H9 (cell line): Measurements from ENCODE around the gene CCDC187. TPM values are rescaled to one million over a fixed set of nuclear protein-coding genes. Genes with fewer than 3 reads are reported as not detected.

Experiments
- DNase-seq: peaks from one replicate; pipeline ENCODE4 v3.0.0-alpha.2; 2017
- H2AFZ ChIP-seq: one replicate; pipeline ENCODE4 v1.6.1; 2013; ENCODE audit warnings: mild to moderate bottlenecking, low read length, control low read depth, moderate library complexity
- H2AK5ac ChIP-seq: 2 replicates; pipeline ENCODE4 v1.6.1; 2013; ENCODE audit warnings: low read length, control low read depth, mixed read lengths; ENCODE audit not compliant: insufficient read length
- H2BK120ac ChIP-seq: one replicate; pipeline ENCODE4 v1.6.1; 2013; ENCODE audit warnings: low read depth, mild to moderate bottlenecking, low read length, control low read depth, inconsistent platforms; ENCODE audit not compliant: poor library complexity, severe bottlenecking
- H2BK12ac ChIP-seq: 2 replicates; pipeline ENCODE4 v1.6.1; 2013; ENCODE audit warnings: low read length, control low read depth, mixed read lengths, low read depth; ENCODE audit not compliant: insufficient read length
- H2BK15ac ChIP-seq: 2 replicates; pipeline ENCODE4 v1.6.1; 2013; ENCODE audit warnings: low read depth, low read length, control low read depth
- H2BK20ac ChIP-seq: one replicate; pipeline ENCODE4 v1.6.1; 2013; ENCODE audit warnings: low read depth, mild to moderate bottlenecking, low read length, control low read depth, inconsistent platforms; ENCODE audit not compliant: poor library complexity, severe bottlenecking
- H2BK5ac ChIP-seq: 2 replicates; pipeline ENCODE4 v1.6.1; 2013; ENCODE audit warnings: low read length, control low read depth, mixed read lengths; ENCODE audit not compliant: insufficient read length
- H3K14ac ChIP-seq: 2 replicates; pipeline ENCODE4 v1.6.1; 2013; ENCODE audit warnings: low read length, control low read depth; ENCODE audit not compliant: insufficient read depth
- H3K18ac ChIP-seq: 2 replicates; pipeline ENCODE4 v1.6.1; 2013; ENCODE audit warnings: low read depth, mild to moderate bottlenecking, mixed read lengths, low read length, control low read depth; ENCODE audit not compliant: insufficient read length
- H3K23ac ChIP-seq: 2 replicates; pipeline ENCODE4 v1.6.1; 2013; ENCODE audit warnings: low read length, control low read depth, mixed read lengths, low read depth; ENCODE audit not compliant: insufficient read length
- H3K23me2 ChIP-seq: 2 replicates; pipeline ENCODE4 v1.6.1; 2013; ENCODE audit warnings: low read depth, mild to moderate bottlenecking, mixed read lengths, low read length, control low read depth; ENCODE audit not compliant: insufficient read length, poor library complexity, severe bottlenecking
- H3K27ac ChIP-seq: 2 replicates; pipeline ENCODE4 v1.5.1; 2013; ENCODE audit warnings: low read length, control low read depth, mixed read lengths, low read depth; ENCODE audit not compliant: insufficient read length
- H3K27me3 ChIP-seq: 2 replicates; pipeline ENCODE4 v1.6.1; 2013; ENCODE audit warnings: low read length, control low read depth, inconsistent platforms; ENCODE audit not compliant: insufficient read depth
- H3K4ac ChIP-seq: 2 replicates; pipeline ENCODE4 v1.6.1; 2013; ENCODE audit warnings: low read depth, mild to moderate bottlenecking, control low read depth, inconsistent platforms, low read length, moderate library complexity
- H3K4me1 ChIP-seq: 2 replicates; pipeline ENCODE4 v1.6.1; 2013; ENCODE audit warnings: low read length, control low read depth, inconsistent platforms; ENCODE audit not compliant: insufficient read depth
- H3K4me2 ChIP-seq: 2 replicates; pipeline ENCODE4 v1.6.1; 2013; ENCODE audit warnings: low read length, control low read depth, mixed read lengths; ENCODE audit not compliant: insufficient read length, insufficient read depth
- H3K56ac ChIP-seq: 2 replicates; pipeline ENCODE4 v1.6.1; 2013; ENCODE audit warnings: low read depth, mild to moderate bottlenecking, mixed read lengths, low read length, control low read depth; ENCODE audit not compliant: insufficient read length
- H3K79me1 ChIP-seq: 2 replicates; pipeline ENCODE4 v1.6.1; 2013; ENCODE audit warnings: low read depth, mild to moderate bottlenecking, moderate library complexity, low read length, control low read depth, inconsistent platforms; ENCODE audit not compliant: insufficient read depth, poor library complexity, severe bottlenecking
- H3K79me2 ChIP-seq: 2 replicates; pipeline ENCODE4 v1.6.1; 2013; ENCODE audit warnings: low read length, control low read depth, inconsistent platforms; ENCODE audit not compliant: insufficient read depth
- H3K9ac ChIP-seq: 2 replicates; pipeline ENCODE4 v1.6.1; 2013; ENCODE audit warnings: low read length, control low read depth, mixed read lengths; ENCODE audit not compliant: insufficient read length; ENCODE audit errors: extremely low read depth
- H3K9me3 ChIP-seq: one replicate; pipeline ENCODE4 v1.6.1; 2013; ENCODE audit warnings: low read depth, low read length, inconsistent platforms; ENCODE audit not compliant: control insufficient read depth
- H3T11ph ChIP-seq: one replicate; pipeline ENCODE4 v1.6.1; 2013; ENCODE audit warnings: mild to moderate bottlenecking, low read length, control low read depth, inconsistent platforms
- H4K20me1 ChIP-seq: one replicate; pipeline ENCODE4 v1.6.1; 2013; ENCODE audit not compliant: control insufficient read depth, insufficient read length, insufficient read depth
- H4K5ac ChIP-seq: 2 replicates; pipeline ENCODE4 v1.6.1; 2013; ENCODE audit warnings: low read depth, mild to moderate bottlenecking, mixed read lengths, low read length, control low read depth; ENCODE audit not compliant: insufficient read length
- H4K8ac ChIP-seq: replicated peaks from 2 replicates; pipeline ENCODE4 v1.6.1; 2013; ENCODE audit warnings: low read length, control low read depth, mixed read lengths, low read depth; ENCODE audit not compliant: insufficient read length
- H4K91ac ChIP-seq: 2 replicates; pipeline ENCODE4 v1.6.1; 2013; ENCODE audit warnings: low read depth, mild to moderate bottlenecking, moderate library complexity, mixed read lengths, low read length, control low read depth; ENCODE audit not compliant: insufficient read length
- H3K27ac Mint-ChIP-seq, 3 experiments: 2 replicates in 2 of 3; 3 replicates in 1 of 3; pipeline ENCODE4 v1.8.0; 2020 to 2021; ENCODE audit warnings: mixed read lengths in 3 of 3, mild to moderate bottlenecking in 1 of 3, moderate library complexity in 1 of 3
- H3K27me3 Mint-ChIP-seq: 2 replicates; pipeline ENCODE4 v1.8.0; 2021; ENCODE audit warnings: low read depth, mild to moderate bottlenecking, moderate library complexity, mixed read lengths
- H3K36me3 Mint-ChIP-seq, 3 experiments: 2 replicates in 2 of 3; 3 replicates in 1 of 3; pipeline ENCODE4 v1.8.0; 2020 to 2021; ENCODE audit warnings: low read depth in 3 of 3, mixed read lengths in 3 of 3; ENCODE audit not compliant: insufficient read depth in 1 of 3
- H3K4me1 Mint-ChIP-seq, 2 experiments: 2 replicates each; pipeline ENCODE4 v1.8.0; 2020; ENCODE audit warnings: mixed read lengths in 2 of 2
- H3K4me3 Mint-ChIP-seq, 2 experiments: 2 replicates in 1 of 2; 3 replicates in 1 of 2; pipeline ENCODE4 v1.8.0; 2020 to 2021; ENCODE audit warnings: mild to moderate bottlenecking in 2 of 2, mixed read lengths in 2 of 2, moderate library complexity in 1 of 2
- H3K9me3 Mint-ChIP-seq, 2 experiments: 2 replicates in 1 of 2; 3 replicates in 1 of 2; pipeline ENCODE4 v1.8.0; 2020; ENCODE audit warnings: mild to moderate bottlenecking in 2 of 2, mixed read lengths in 2 of 2, moderate library complexity in 1 of 2
- CTCF ChIP-seq: fragments of 200-600 bp; sonication (generic); conservative IDR thresholded peaks from 3 replicates; pipeline ENCODE4 v1.8.0; 2021; ENCODE audit warnings: antibody characterized with exemption, mild to moderate bottlenecking
- WGBS: extraction: QIAGEN DNeasy Blood & Tissue Kit; methylation state at CpG from one replicate; pipeline ENCODE4 v1.1.7; 2013; ENCODE audit warnings: missing lambda C conversion rate, low lambda C conversion rate, mixed read lengths; ENCODE audit not compliant: insufficient read length; ENCODE audit errors: extremely low coverage; 5-methylcytosine and 5-hydroxymethylcytosine counted together
- total RNA-seq: library from RNA; stranded (reverse); gene quantifications from 2 replicates; pipeline ENCODE4 v1.2.1, GENCODE V29; 2021

The CCDC187 gene
- total RNA-seq, 1 experiment from 2014 or later, result 0.07 TPM

DNA sequence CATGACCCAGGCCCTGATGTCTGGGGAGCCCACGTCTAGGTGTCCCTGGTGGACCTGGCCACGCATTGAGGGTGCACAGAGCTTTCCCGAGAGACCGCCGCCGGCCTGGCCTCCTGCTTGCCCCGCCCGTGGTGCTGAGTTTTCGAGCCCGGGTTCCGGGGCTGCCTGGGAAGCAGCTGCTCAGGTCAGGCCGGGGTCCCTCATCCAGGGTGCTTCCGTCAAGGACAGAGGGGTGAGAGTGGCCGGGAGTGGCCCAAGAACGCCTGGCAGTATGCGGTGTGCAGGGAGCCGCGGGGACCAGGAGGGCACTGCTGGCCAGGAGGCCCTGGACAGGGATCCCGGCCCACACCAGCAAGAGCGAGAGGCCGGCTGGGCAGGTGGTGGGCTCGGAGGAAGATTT lies 19.6 kb downstream of the CCDC187 start:
- Histone ChIP-seq H4K91ac (no peak overlapping the region), H3K9ac (no peak overlapping the region), H4K20me1 (no peaks in the 10 kb centered on the region), H3T11ph (no peak overlapping the region), H3K27me3 (no peaks in the 10 kb centered on the region), H3K23me2 (peaks cover 3% of the 10 kb centered on the region), H3K79me2 (no peaks in the 10 kb centered on the region), H2BK20ac (no peak overlapping the region), H3K4me1 (no peaks in the 10 kb centered on the region), H2AK5ac (no peak overlapping the region), H2BK15ac (no peak overlapping the region), H4K8ac (no peak overlapping the region), H2BK120ac (no peak overlapping the region), H2BK5ac (no peak overlapping the region), H3K23ac (no peak overlapping the region), H2AFZ (no peak overlapping the region), H3K18ac (no peak overlapping the region), H3K4ac (no peak overlapping the region), H3K4me2 (no peak overlapping the region), H3K14ac (no peak overlapping the region), H3K27ac (no peak overlapping the region), H3K56ac (no peak overlapping the region), H4K5ac (no peak overlapping the region), H3K9me3 (no peaks in the 10 kb centered on the region), H3K79me1 (no peaks in the 10 kb centered on the region), H2BK12ac (no peak overlapping the region)
- no peak overlapping the region; a peak in 1 of 7 replicates for H3K27ac Mint-ChIP-seq
- TF ChIP-seq CTCF, result no peak
- no peak overlapping the region for H3K4me3 Mint-ChIP-seq
- no CpG with 5 or more reads among the region's 22 CpGs for WGBS
- H3K4me1 Mint-ChIP-seq, result peaks cover 4 to 7% of the 10 kb centered on the region in 2 experiments; a peak in 2 of 4 replicates
- H3K27me3 Mint-ChIP-seq, result peaks cover 9% of the 10 kb centered on the region
- peaks cover 0 to 3% of the 10 kb centered on the region in 2 experiments; a peak in 2 of 5 replicates for H3K9me3 Mint-ChIP-seq
- no peak for DNase-seq
- H3K36me3 Mint-ChIP-seq, result no peaks in the 10 kb centered on the region
